Activated T-cell treated with anti-CD3 and anti-CD28 coated beads, Interleukin-2, amount 50 U/mL, for 48 hours (primary cell): ENCODE data around the gene KLK4.
A peak's percentile ranks its signal among the peaks of the same experiment; 100 is the strongest.

Experiments
- DNase-seq, 2 experiments: peaks; one replicate each; pipeline ENCODE4 v3.0.0-alpha.2; 2020

KLK4 gene, protein sequence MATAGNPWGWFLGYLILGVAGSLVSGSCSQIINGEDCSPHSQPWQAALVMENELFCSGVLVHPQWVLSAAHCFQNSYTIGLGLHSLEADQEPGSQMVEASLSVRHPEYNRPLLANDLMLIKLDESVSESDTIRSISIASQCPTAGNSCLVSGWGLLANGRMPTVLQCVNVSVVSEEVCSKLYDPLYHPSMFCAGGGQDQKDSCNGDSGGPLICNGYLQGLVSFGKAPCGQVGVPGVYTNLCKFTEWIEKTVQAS

DNA sequence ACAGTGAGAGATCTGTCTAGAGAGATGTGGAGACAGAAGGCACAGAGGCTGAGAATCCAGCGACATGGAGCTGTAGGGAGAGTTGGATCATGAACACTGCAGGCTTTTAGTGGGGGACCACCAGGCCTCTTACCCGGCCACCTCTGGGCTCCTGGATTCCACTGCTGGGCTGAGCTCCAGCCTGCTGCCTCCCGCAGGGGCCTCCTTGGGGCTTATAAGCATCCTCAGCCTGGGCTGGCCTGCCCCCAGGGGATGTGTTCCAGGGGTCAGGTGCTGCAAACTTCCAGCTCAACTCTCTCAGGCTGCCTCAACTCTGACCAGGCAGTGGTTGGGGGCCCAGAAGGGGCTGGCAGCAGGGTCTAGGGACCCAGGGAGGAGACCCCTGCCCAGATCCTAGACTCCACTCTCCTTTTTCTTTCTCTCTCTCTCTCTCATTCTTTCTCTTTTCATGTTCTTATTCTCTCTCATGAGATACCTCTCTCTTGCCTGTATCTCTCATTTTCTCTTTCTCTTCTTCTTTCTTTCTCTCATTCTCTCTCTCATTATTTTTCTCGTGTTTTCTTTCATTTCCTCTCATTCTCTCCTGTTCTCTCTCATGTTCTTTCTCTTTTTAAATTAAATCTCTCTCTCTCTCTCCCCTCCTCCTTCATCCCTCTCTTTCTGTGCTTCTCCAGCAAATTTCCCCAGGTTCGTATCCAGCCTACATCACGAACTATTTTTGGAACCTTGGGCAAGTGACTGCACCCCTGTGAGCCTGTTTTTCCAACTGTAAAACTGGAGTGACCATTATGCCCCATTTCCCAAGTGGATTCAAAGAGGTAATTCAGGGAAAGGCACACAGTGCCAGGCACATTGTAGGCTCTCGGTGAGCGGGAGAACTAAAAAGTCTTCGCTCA lies at the start of gene KLK4:
TSS of gene KLK4 (minus strand) at position 190 of the 896 bp plus-strand sequence. CDS start 657 bp downstream, outside the sequence.
- DNase-seq = no peak

DNA sequence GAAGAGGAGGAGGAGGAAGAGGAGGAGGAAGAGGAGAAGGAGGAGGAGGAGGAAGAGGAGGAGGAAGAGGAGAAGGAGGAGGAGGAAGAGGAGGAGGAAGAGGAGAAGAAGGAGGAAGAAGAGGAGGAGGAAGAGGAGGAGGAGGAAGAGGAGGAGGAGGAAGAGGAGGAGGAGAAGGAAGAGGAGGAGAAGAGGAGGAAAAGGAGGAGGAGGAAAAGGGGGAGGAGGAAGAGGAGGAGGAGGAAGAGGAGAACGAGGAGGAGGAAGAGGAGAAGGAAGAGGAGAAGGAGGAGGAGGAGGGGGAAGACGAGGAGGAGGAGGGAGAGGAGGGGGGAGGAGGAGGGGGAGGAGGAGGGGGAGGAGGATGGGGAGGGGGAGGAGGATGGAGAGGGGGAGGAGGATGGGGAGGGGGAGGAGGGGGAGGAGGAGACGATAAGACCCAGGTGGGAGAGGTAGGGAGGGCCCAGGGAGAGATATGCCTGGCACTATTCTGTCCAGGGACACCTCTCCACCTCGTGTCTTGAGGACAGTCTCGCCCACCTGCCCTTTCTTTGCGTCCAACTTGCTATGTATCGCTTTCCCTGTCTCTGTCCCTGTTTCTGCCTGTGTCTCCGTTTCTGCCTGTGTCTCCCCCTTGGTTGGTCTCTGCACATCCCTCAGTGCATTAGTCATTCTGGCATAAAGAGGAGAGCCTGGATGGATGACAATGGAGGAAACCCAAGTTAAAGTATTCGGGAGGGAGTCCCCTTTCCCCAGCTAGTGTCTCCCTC lies 48.7 kb upstream of the KLK4 start:
- DNase-seq = no peak

DNA sequence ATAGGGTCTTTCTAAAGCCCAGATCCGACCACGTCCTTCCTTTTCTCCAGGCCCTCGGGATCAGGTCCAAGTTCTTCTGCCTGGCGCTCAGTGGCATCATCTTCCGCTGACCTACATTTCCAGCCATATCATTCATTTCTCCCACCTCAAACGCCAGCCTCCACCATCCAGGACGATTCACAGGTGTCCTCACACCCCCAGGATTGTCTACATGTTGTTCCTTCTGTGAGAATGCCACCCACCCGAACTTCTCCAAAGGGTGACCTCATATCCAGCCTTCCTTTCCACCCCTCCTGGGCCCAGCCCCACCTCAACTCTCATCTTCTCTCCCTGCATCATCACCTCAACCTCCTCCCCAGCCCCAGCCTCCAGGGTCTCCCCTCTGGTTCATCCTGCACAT lies 46.4 kb upstream of the KLK4 start:
- DNase-seq = no peak

DNA sequence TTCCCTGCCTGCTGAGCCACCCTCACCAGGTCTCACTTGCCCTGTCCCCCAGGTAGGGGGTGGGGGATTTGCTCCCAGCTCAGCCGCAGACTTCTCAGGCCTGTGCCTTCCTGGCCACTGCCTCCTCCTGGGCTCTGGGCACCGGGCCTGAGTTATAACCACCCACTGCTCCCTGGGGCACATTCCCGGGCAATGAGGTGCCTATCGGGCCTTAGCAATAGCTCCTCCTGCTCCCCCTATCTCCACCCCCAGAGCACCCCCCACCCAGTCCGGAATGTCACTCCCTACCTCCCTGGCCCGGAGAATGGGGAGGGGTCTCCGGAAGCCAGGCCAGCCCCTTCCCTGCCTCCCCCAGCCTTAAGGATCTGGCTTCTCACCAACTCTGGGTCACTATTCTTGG lies 41.7 kb upstream of the KLK4 start, which contains the start of gene KLK5:
TSS of gene KLK5 (minus strand) at position 129 of the 400 bp plus-strand sequence. CDS start 381 bp downstream, outside the sequence.
- DNase-seq = no peak

DNA sequence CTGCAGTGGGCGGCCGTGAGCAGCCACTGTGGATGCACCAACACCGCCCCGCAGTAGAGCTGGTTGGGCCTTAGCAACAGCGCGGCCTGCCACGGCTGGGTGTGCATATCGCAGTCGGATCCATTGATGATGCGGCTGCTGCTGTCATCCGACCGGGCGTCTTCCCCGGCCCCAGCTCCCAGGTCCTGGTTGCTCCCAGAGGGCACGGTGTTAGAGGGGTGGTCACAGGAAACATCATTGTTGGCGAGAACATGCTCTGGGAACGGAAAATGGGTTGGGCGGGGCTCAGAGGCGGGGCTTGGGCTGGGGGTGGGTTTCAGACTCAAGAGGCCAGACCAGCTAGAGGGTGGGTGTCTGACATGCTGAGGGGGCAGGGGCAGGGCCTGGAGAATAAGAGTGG lies 38.7 kb upstream of the KLK4 start:
- DNase-seq = no peak

- DNase-seq = no peak
Measured at GRCh38 chr19:50947123-50947522, 35.9 kb upstream of the KLK4 start.

GRCh38 chr19:50944795-50945194 lies 33.6 kb upstream of the KLK4 start:
- no peak for DNase-seq

DNA sequence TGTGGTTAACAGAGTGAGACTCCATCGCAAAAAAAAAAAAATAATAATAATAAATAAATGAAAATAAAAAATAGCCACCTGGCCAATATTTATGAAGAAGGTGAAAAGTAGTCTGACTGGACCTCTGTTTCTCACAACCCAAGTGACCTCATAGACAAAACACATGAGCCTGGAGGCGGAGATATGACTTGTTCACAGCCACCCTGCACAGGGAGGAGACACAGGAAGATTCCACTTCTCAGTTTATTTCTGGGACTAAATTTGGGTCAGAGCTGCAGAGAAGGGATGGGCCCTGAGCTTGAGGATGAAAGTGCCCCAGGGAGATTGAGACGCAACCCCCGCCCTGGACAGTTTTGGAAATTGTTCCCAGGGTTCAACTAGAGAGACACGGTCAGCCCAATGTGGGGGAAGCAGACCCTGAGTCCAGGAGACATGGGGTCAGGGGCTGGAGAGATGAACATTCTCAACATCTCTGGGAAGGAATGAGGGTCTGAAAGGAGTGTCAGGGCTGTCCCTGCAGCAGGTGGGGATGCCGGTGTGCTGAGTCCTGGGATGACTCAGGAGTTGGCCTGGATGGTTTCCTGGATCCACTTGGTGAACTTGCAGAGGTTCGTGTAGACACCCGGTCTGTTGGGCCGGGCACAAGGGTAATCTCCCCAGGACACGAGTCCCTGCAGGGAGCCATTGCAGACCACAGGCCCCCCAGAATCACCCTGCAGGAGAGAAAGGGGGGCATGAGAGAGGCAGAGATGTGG lies 32.1 kb upstream of the KLK4 start:
- no peak for DNase-seq

DNA sequence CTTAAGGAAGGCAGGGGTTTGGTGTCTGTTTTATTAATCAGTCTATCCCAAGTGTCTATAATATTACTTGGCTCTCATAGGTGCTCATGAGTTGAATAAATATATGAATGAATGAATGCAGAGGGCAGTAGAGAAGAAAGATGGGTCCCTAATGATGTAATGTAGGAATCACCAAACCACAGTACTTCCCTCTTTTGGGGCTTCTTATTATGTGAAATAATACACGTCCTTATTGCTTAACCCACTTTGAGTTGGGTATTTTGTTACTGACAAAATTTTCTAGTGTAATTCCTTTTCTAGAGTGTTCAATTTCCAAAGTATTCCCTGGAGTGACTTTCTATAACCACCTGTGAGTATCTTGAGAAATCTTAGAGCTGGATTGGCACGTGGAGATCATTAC lies 28.4 kb upstream of the KLK4 start:
- no peak for DNase-seq

DNA sequence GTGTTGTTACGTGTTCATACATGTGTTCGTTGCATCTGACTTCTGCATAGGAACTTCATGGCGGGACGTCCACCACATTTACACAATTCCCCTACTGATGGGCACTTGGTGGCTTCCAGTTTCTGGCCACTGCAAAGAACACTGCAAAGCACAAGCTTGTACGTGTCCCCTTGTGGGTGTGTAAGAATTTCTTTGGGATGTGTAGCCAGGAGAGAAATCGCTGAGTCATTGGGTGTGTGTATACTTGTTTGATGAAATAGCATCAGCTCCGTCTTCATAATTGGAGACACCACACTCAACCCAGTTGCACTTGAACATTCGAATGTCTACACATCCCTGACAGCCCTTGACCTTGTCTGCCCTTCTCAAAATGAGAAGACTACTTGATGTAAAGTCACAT lies 22.4 kb upstream of the KLK4 start:
- no peak for DNase-seq

DNA sequence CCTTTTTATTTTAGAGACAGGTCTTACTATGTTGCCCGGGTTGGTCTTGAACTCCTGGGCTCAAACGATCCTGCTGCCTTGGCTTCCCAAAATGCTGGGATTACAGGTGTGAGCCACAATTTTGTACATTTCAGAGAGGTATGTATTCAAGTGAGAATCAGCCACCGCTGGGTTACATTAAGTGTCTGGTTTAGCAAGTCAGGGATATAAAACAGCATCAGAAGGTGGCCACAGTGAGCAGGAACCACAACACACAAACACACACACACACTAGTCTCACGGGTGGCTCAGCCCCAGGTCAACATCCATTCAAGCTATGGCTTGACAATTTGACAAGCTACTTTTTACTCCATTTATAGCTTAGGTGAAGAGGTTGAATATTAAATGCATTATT lies 21.5 kb upstream of the KLK4 start:
- no peak for DNase-seq

GRCh38 chr19:50932018-50932689 lies 21.0 kb upstream of the KLK4 start:
- no peak for DNase-seq

- no peak for DNase-seq
Measured at GRCh38 chr19:50931023-50931422, 19.8 kb upstream of the KLK4 start.

DNA sequence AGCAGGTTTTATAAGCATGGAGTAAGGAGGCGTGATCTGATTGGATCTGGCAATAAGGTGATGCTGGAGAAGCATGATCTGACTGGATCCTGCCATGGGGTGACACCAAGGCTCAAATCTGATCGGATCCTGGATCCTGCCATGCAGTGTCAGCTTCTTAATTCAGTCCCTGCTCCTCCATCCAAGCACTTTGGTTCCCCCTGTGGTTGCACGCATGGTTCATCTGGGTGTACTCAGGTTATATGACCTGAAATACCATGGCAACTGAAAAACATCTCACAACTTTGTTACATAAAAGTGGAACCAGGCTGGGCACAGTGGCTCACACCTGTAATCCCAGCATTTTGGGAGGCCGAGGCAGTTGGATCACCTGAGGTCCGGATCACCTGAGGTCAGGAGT lies 17.6 kb upstream of the KLK4 start:
- DNase-seq = no peak

DNA sequence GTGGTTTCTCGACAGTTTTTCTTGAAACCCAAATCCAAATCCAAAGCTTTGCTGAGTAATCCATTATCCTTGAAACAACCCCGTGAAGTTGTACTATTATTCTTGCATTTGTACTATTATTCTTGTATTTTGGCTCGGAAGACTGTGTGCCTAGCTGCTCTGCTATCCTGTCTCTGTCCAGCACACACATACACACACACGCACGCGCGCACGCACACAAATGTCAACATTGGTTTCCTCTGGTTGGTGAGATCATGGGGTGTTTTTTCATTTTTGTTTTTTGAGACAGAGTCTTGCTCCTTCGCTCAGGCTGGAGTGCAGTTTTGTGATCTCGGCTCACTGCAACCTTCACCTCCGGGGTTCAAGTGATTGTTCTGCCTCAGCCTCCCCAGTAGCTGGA lies 14.9 kb upstream of the KLK4 start:
- DNase-seq = no peak

GRCh38 chr19:50925734-50926133 lies 14.5 kb upstream of the KLK4 start:
- no peak for DNase-seq

GRCh38 chr19:50924586-50924985 lies 13.4 kb upstream of the KLK4 start:
- DNase-seq = no peak

- peak; percentile 78 to 83 for DNase-seq
Measured at GRCh38 chr19:50922317-50922853, 11.2 kb upstream of the KLK4 start.

GRCh38 chr19:50921426-50922316 lies 10.5 kb upstream of the KLK4 start:
- DNase-seq = no peak

DNA sequence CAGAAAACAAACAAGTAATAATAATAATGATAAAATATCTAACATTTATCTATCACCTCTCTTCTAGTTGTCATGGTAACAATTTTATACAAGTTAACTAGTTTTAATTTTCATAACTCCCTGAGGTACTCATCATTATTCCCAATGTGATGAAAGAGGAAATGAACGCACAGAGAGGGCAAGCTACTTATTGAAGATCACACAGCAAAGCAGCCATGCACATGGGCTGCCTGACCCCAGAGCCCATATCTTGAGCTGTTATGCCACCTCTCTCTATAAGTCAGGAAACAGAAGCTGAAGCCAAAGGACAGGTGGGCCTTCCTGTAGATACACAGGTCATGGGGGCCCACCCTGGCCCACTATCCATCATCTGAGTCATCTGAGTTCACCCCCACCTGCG lies 4.9 kb upstream of the KLK4 start:
- DNase-seq = no peak
